ENCODE results near the gene OSBPL3.

The OSBPL3 gene

DNA sequence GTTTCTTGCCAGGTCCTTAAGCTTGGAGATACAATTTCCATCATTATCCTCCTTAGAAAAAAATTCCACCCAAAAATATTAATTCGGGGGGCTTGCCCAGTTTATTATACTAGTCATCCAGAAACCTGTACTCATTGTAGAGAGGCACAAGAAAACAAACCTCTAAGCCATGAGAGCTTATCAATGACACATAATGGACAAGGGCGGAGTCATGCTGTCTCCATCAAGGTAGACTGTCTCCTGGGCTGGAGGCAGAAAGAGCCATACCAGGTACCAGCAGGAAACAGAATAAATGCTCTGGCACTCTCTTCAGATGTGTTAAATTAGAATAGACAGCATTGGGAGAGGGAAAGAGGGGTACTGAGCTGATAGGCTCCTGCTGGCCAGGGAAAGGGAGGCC lies 153.0 kb downstream of the OSBPL3 start:
- Mint-ChIP-seq H3K27ac (peak overlapping the region; percentile 68), H3K9me3 (no peaks in the 10 kb centered on the region), H3K4me1 (peaks cover 81% of the 10 kb centered on the region), H3K27me3 (no peaks in the 10 kb centered on the region), H3K4me3 (peak overlapping the region; percentile 12), H3K36me3 (ENCODE audit: low read depth) (peaks cover 73% of the 10 kb centered on the region)
- ATAC-seq (peak; percentile 55), DNase-seq (no peak)

DNA sequence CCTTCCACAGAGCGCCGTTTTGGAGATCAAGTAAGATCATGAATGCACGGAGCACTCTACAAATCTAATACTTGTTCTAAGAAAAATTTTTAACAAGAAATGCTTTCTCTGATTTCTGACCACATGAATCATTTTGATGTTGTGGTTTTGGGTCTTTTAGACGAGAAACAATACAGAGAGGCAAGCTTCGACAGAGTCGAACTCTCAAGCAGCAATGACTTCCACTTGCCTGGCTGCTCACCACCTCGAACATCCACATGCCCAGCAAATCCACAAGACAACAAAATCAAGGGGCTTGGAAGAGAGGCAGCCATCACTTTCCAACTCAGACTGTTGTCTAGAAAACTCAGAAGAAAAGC lies 153.3 kb downstream of the OSBPL3 start:
- DNase-seq (peak; percentile 8), ATAC-seq (peak; percentile 70)
- no peaks in the 10 kb centered on the region for H3K9me3 Mint-ChIP-seq
- peak overlapping the region; percentile 12 for H3K4me3 Mint-ChIP-seq
- peak overlapping the region; percentile 68 for H3K27ac Mint-ChIP-seq
- peaks cover 82% of the 10 kb centered on the region for H3K4me1 Mint-ChIP-seq
- peaks cover 75% of the 10 kb centered on the region for H3K36me3 Mint-ChIP-seq (ENCODE audit: low read depth)
- H3K27me3 Mint-ChIP-seq: no peaks in the 10 kb centered on the region

DNA sequence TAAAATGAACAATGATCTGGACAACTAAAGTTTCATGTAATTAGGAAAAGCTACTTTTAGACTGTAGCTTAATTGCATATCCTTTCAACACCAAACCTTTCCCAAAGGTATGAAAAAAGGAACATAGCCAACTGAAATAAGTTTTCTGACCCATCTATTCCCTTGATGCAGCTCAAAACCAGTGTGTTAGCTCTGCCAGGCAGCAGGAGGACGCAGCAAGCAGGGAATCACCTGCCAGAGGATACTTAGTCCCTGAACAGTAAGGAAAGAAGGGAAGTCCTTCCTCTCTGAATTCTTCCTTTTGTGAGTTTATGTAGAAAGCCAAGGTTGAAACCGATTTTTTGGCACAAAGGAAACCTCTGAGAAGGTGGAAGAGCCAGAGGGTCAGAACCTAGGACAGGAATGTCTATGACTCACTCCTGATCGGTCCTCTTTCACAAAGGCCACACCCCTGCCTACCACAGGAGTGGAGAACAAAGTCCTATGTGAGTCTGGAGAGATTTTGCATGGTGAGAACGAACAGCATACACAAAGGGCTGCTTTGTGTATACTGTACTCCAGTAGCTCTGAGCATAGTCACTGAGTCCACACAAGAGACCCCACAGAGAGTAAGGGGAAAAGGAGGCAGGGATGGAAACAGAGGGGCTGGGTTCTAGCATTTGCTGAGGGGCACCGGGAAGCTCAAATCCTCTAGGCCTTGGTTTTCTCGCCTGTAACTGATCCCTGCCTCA lies 153.9 kb downstream of the OSBPL3 start:
- Mint-ChIP-seq H3K27me3 (no peaks in the 10 kb centered on the region), H3K4me3 (no peak overlapping the region), H3K36me3 (ENCODE audit: low read depth) (peaks cover 72% of the 10 kb centered on the region), H3K4me1 (peaks cover 82% of the 10 kb centered on the region), H3K9me3 (no peaks in the 10 kb centered on the region), H3K27ac (peak overlapping the region; percentile 68)
- ATAC-seq (no peak), DNase-seq (peak; percentile 9)

DNA sequence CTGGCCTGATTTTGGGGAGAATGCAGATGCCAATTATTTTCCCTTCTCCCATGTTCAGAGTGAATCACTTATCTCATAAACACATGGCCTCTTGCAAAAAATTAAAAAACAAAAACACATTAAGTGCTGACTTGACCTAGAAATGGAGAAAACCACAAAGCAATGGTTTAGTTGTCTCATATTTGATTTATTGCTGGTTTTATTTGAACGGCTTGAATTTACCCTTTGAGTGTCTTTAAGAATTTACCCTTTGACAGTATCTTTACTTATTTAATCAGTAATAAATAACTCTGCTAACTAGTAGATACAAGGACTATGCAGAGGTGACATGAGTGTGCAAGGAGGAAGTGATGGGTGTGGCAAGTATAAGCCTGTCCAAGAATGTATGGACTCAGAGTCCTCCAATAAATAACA lies 154.6 kb downstream of the OSBPL3 start:
- Mint-ChIP-seq H3K4me3 (no peak overlapping the region), H3K27ac (no peak overlapping the region), H3K27me3 (no peaks in the 10 kb centered on the region), H3K4me1 (peaks cover 82% of the 10 kb centered on the region), H3K9me3 (no peaks in the 10 kb centered on the region), H3K36me3 (ENCODE audit: low read depth) (peaks cover 68% of the 10 kb centered on the region)
- DNase-seq (no peak), ATAC-seq (no peak)

DNA sequence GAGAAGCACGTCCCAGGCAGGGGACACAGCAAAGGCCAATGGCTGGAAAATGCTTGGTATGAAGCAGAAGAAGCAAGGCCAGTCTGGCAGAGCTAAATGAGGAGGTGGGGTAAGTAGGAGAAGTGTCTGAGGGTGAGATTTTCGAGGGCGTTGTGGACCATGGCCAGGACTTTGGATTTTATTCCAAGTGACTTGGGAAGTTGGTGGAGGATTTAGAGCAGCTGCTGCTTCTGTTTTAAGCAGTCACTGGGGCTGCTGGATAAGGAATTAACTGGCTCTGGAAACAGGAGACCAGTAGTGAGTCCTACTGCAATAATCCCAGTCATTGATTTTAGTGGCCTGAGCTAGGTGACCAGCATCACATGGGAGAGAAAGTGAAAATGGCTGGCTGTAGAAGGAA lies 155.1 kb downstream of the OSBPL3 start:
- peaks cover 69% of the 10 kb centered on the region for H3K36me3 Mint-ChIP-seq (ENCODE audit: low read depth)

DNA sequence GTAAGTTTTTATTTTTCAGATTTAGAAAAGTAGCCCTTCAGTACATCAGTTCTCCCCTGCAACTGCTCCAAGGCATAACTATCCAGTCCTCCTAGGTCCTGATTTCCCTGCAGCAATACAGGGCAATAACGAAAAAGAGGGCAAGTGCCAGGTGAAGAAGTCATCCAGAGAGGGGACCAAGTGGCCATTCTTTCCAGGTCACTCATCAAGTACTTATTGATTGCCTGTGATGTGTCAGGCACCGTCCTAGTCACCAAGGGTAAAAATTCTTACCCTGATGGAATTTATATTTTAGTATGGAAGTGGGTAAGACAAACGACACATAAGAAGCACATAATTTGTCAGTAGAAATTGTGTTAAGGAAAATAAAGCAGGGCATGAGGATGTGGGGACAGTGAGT lies 155.6 kb downstream of the OSBPL3 start:
- Mint-ChIP-seq H3K27me3 (no peaks in the 10 kb centered on the region), H3K9me3 (no peaks in the 10 kb centered on the region), H3K36me3 (ENCODE audit: low read depth) (peaks cover 67% of the 10 kb centered on the region), H3K27ac (no peak overlapping the region), H3K4me1 (peaks cover 82% of the 10 kb centered on the region), H3K4me3 (no peak overlapping the region)
- DNase-seq: no peak
- no peak for ATAC-seq

More for the DNA sequence above, 155.1 kb downstream of the OSBPL3 start:
- Mint-ChIP-seq H3K9me3 (no peaks in the 10 kb centered on the region), H3K27ac (no peak overlapping the region), H3K4me3 (no peak overlapping the region), H3K27me3 (no peaks in the 10 kb centered on the region), H3K4me1 (peaks cover 82% of the 10 kb centered on the region)
- no peak for ATAC-seq
- DNase-seq: no peak

DNA sequence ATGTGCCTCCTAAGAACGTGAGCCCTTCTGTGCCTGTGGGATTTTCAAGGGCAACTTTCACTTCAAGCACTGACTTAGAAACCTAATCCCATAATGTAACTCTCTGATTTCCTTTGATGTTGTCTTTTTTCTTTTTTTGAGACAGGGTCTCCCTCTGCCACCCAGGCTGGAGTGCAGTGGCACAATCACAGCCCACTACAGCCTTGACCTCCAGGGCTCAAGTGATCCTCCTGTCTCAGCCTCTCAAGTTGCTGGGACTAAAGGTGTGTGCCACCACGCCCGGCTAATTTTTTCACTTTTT lies 158.3 kb downstream of the OSBPL3 start:
- Mint-ChIP-seq H3K4me1 (peaks cover 66% of the 10 kb centered on the region), H3K36me3 (ENCODE audit: low read depth) (peaks cover 67% of the 10 kb centered on the region), H3K27ac (peak overlapping the region; percentile 98)

DNA sequence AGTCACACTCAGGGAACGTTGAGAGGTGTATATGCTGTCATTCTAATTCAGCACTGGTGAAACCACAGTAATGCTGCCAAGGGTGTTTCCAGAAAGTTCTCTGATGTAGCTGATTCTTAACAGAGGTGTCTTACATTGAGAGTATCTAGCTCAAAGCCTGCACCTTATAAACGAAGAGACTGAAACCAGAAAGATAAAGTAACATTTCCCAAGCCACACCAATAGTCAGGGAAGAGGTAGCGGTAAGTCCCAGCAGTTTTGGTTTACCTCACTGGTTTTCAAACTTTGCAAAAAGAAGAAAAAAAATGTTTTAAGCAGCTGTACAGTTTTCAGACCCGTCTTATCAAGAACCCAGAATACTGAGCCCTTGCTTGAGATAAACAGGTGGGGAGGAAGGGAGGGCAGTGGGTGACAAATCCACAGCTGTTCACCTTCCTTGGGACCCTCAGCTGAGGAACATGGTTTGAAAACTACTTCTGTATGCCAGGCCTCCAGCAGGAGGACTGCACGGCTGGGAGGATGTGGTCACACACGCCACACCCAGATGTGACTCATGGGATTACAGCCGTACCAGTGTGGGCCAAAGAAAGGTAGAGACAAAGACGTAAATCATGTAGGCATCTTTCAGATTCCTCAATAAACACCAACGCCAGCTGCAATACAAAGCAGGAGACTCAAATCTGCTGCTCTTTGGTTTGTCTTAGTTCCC lies 158.8 kb downstream of the OSBPL3 start:
- H3K27ac Mint-ChIP-seq: peak overlapping the region; percentile 98
- peaks cover 61% of the 10 kb centered on the region for H3K4me1 Mint-ChIP-seq
- DNase-seq: peak; percentile 77

More for the DNA sequence above, 158.3 kb downstream of the OSBPL3 start:
- DNase-seq: no peak
- Mint-ChIP-seq H3K27me3 (no peaks in the 10 kb centered on the region), H3K4me3 (peak overlapping the region; percentile 74), H3K9me3 (no peaks in the 10 kb centered on the region)
- ATAC-seq: no peak

DNA sequence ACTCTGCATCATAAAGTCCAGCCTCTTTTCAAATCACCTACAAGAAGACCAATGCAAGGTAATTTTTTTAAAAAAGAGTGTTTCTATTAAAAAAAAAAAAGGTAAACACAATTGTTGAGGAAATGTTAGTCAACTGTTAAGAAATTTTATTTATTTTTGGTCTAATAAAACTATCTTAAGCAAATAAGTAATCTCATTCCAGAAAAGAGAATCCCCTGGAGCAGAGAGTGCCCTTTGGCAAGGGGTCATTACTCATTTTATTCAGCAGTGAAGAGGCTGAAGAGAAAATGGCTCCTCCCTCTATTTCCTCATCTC lies 159.3 kb downstream of the OSBPL3 start:
- H3K27ac Mint-ChIP-seq: peak overlapping the region; percentile 98
- ATAC-seq (no peak), DNase-seq (no peak)
- H3K9me3 Mint-ChIP-seq: no peaks in the 10 kb centered on the region
- H3K4me3 Mint-ChIP-seq: peak overlapping the region; percentile 74
- no peaks in the 10 kb centered on the region for H3K27me3 Mint-ChIP-seq
- H3K36me3 Mint-ChIP-seq (ENCODE audit: low read depth): peaks cover 66% of the 10 kb centered on the region
- H3K4me1 Mint-ChIP-seq: peaks cover 56% of the 10 kb centered on the region

More for the DNA sequence above, 158.8 kb downstream of the OSBPL3 start:
- Mint-ChIP-seq H3K9me3 (no peaks in the 10 kb centered on the region), H3K27me3 (no peaks in the 10 kb centered on the region), H3K36me3 (ENCODE audit: low read depth) (peaks cover 68% of the 10 kb centered on the region), H3K4me3 (peak overlapping the region; percentile 74)
- ATAC-seq: peak; percentile 92

DNA sequence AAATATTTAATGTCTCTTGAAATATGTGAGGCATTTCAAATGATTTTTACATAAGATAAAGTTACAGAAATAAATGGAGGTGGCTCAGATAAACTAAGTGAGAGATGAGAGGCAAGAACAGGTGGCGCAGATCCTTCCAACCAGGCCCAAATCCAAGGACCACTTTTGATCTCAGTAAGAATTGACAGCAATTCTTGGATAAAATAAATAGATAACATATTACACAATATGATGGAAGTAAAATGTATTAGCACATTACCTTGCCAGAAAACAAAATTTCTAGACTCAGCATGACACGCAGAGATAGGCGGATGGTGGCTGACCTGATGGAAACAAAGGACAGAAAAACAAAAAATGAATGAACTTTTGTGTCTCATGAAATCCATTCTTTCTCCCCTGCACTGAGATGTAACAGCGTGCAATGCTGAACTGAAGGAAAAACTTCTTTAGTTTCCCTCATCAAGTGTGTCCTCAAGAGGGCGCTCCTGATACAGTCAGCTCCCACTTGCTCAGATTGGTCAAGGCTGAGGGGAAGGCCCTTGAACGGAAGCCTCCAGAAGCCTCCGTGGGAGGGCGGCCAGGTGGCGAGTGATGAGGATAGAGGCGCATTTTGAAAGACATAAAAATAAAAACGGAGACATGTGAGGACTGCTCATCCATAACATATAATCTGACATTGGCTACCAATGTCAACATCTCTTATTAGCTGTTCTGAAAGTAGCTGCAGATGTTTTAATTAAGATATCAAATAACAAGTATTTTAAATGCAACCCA lies 159.9 kb downstream of the OSBPL3 start:
- Mint-ChIP-seq H3K36me3 (ENCODE audit: low read depth) (peaks cover 64% of the 10 kb centered on the region), H3K27me3 (no peaks in the 10 kb centered on the region), H3K4me1 (peaks cover 50% of the 10 kb centered on the region), H3K27ac (peak overlapping the region; percentile 98), H3K4me3 (peak overlapping the region; percentile 74), H3K9me3 (no peaks in the 10 kb centered on the region)
- DNase-seq (peak; percentile 79), ATAC-seq (peak; percentile 45)

DNA sequence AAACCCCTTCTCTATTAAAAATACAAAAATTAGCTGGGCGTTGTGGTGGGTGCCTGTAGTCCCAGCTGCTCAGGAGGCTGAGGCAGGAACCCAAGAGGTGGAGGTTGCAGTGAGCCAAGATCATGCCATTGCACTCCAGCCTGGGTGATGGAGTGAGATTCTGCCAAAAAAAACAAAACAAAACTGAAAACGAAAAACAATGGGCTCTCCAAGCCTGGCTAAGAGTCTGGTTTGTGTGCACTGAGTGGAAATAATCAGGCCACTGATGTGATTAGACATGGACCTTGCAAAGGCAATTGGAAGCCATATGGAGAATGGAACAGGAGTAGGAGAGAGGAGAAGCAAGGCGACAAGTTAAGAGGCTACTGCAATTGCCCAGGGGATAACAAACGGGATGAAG lies 162.6 kb downstream of the OSBPL3 start:
- Mint-ChIP-seq H3K9me3 (no peaks in the 10 kb centered on the region), H3K36me3 (ENCODE audit: low read depth) (peaks cover 59% of the 10 kb centered on the region), H3K4me1 (peaks cover 32% of the 10 kb centered on the region), H3K4me3 (no peak overlapping the region), H3K27me3 (no peaks in the 10 kb centered on the region), H3K27ac (peak overlapping the region; percentile 7)
- no peak for DNase-seq
- ATAC-seq: no peak

DNA sequence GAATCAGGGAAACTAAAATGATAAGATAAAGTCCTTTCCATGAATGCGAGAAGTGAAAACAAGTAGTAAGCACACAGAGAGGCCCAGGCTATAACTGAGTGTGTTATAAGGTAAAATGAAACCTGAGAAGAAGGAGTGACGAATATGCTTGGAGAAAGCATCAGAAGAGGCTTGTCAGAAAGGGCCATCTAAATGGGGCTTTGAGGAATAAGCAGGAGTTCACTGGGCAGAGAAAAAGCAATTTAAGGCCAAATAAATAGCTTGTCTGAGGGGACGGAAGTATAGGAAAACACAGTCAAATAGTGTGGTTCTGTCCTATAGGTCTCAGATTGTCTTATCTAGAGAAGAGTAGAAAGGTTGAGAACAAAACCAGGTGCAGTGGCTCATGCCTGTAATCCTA lies 163.1 kb downstream of the OSBPL3 start:
- H3K27ac Mint-ChIP-seq: no peak overlapping the region
- peaks cover 63% of the 10 kb centered on the region for H3K36me3 Mint-ChIP-seq (ENCODE audit: low read depth)
- H3K9me3 Mint-ChIP-seq: no peaks in the 10 kb centered on the region
- H3K4me3 Mint-ChIP-seq: no peak overlapping the region
- no peak for DNase-seq
- ATAC-seq: no peak
- H3K4me1 Mint-ChIP-seq: peaks cover 28% of the 10 kb centered on the region
- no peaks in the 10 kb centered on the region for H3K27me3 Mint-ChIP-seq

DNA sequence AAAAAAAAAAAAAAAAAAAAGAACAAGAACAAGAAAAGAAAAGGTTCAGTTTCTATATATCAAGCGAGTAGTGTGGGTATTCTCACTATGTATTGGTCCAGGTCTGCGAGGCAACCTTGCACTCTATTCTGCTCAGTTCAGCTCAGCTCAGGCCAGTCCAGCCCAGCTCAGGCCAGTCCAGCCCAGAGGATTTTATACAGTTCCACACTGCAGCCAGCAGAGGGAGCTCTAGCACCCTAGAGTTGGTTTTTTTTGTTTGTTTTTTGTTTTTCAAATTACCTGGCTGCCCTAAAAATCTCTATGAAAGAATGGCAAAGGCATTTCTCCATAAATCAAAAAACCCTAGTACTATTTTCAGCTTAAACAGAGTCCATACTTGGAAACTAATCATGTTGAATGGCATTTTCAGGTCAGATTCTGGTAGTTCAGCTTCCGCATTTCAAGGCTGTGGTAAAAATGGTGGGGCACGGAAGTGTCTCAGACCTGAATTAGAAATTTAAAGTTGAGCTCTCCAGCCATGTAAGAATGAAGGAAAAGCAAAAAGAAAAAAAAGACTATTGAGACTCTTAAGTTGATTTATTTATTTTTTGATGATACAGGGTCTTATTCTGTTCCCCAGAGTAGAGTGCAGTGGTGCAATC lies 167.6 kb downstream of the OSBPL3 start:
- Mint-ChIP-seq H3K4me3 (no peak overlapping the region), H3K4me1 (no peaks in the 10 kb centered on the region), H3K9me3 (no peaks in the 10 kb centered on the region), H3K27me3 (no peaks in the 10 kb centered on the region), H3K27ac (no peak overlapping the region), H3K36me3 (ENCODE audit: low read depth) (peaks cover 65% of the 10 kb centered on the region)
- ATAC-seq: peak; percentile 63
- peak; percentile 48 for DNase-seq

DNA sequence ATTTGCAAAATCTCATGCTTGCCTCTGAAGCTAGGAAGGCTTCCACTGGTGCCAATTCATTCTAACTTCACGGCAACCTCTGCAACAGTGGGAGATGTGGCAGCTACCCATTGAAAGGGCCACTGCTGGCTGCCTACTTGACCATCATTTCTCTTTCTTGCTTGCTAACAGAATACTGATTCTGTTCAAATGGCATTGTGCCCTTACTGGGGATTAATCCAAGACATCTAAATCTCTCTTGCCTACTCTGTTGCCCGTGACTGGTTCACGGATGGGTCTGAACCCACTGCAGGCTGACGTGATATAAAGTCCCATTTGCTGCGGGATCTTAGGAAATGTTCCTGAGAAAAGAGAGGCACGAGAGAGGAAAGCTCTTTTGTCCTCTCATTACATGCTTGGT lies 171.5 kb downstream of the OSBPL3 start:
- H3K27ac Mint-ChIP-seq: no peak overlapping the region
- no peaks in the 10 kb centered on the region for H3K9me3 Mint-ChIP-seq
- ATAC-seq (no peak), DNase-seq (no peak)
- H3K4me3 Mint-ChIP-seq: no peak overlapping the region
- no peaks in the 10 kb centered on the region for H3K27me3 Mint-ChIP-seq
- no peaks in the 10 kb centered on the region for H3K4me1 Mint-ChIP-seq
- H3K36me3 Mint-ChIP-seq (ENCODE audit: low read depth): peaks cover 61% of the 10 kb centered on the region

All from activated naive CD8-positive, alpha-beta T cell treated with anti-CD3 and anti-CD28 coated beads, Interleukin-2, amount 50 U/mL, for 24 hours (primary cell).